Activated T-cell treated with anti-CD3 and anti-CD28 coated beads for 1 hour (primary cell): ENCODE data around the gene ZSCAN9.

Experiments used
- DNase-seq: peaks from one replicate; pipeline ENCODE4 v3.0.0-alpha.2; 2020; ENCODE audit warnings: low read depth

ZSCAN9 gene

DNA sequence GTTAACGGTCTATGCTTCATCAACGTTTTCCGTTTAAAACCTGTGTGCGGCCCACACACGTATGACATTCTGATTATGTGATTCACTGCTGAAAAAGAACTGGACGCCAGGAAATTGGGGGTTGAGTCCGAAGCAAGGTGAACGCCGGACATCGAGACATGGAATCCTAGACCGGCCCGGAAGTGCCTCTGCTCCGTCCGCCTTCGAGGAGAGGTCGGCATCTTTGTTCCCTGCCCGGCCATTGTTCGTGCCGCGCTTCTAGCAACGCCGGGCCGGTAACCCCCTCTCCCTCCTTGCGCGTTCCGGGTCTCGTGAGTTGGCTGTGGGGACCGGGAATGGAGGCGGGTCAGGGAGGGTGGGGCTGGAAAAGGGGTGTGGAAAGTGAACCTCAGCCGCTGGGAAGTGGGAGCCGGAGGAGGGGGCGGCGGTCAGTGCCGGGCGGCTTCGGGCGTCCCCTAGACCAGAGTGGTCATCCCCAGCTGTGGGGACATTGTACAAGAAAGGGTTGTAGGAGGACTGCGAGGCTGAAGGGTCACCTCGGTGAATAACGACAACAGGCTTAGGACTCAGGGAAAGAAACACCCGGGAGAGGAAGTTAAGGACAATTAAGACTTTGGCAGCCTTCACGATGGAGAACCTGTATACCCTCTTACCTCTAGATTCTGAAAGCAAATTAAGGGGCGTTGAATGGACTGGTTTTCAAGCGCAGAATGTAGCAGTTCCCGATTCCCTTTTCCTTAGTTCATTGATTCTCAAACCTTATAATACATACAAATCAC lies at the start of gene ZSCAN9:
ZSCAN9 (plus strand) TSS at position 220 of the 779 bp plus-strand sequence. CDS start 1,810 bp downstream, outside the sequence.
- peak; percentile 22 for DNase-seq

DNA sequence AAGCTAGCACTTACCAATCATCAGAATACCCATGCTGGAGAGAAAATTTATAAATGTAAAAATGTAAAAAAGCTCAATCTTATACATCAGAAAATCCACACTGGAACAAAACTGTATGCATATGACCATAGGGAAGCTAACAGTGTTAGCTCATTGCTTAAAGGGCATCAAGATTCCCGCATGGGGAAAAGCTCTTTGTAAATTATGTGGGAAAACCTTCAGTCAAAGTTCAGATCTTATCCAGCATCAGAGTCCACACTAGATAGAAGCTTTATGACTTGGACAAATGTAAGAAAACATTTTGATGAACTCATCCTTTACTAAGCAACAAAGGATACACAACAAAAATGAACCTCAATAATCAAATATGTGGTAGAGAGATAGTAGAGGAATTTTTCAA lies 48.7 kb upstream of the ZSCAN9 start:
- DNase-seq: no peak

DNA sequence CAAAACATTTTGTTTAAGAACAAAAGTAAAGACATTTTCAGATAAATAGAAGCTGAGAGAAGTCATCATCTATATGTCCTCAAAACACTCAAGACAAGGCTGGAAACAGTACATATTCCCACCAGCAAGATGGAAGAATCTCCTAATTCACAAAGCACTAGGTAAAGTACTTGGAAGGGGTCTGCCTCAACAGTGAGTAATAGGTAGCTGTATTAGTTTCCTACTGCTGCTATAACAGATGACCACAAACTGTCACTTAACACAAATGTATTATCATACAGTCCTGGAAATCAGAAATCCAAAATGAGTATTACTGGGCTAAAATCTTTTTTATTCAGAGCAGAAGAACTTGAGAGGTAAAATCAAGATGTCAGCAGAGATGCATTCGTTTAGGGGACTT lies 42.8 kb upstream of the ZSCAN9 start:
- DNase-seq: no peak

DNA sequence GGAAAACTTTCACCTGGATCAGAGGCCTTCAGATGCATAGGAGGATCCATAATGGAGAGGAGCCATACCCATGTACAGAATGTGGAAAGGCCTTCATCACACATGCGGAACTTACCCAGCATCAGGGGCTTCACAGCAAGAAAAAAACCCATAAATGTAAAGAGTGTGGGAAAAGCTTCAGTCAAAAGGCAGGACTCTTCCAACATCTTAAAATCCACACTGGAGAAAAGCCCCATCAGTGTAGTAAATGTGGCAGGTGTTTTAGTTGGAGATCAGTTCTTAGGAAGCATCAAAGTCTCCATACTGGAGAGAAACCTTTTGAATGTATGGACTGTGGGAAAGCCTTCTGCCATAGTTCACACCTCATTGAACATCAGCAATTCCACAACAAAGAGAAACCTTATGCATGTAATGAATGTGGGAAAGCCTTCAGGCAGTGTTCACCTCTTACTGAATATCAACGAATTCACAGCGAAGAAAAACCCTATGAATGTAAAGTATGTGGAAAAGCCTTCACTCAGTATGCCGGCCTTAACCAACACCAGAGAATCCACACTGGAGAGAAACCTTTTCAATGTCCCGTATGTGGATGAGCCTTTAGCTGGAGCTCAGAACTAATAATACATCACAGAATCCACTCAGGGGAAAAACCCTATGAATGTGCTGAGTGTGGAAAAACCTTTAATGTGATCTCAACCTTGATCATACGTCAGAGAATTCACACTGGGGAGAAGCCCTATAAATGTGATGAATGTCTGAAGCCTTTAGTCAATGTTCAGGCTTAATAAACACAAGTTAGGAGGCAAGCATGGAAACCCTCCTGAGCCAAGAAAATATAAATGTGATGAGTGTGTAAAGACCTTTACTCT lies 36.7 kb upstream of the ZSCAN9 start:
- DNase-seq: no peak

DNA sequence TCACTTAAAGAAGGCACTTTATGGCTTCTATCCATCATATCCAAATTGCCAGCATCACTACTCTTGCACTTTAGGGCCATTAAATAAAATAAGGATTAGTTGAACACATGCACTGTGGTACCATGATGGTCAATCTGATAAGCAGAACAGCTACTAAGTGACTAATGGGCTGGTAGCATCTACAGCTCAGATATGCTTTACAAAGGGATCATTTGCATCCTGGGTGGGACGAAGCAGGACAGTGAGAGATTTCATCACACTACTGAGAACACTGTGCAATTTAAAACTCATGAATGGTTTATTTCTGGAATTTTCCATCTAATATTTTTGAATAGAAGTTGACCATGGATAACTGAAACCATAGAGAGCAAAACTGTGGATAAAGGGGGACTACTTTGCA lies 25.1 kb upstream of the ZSCAN9 start:
- no peak for DNase-seq

DNA sequence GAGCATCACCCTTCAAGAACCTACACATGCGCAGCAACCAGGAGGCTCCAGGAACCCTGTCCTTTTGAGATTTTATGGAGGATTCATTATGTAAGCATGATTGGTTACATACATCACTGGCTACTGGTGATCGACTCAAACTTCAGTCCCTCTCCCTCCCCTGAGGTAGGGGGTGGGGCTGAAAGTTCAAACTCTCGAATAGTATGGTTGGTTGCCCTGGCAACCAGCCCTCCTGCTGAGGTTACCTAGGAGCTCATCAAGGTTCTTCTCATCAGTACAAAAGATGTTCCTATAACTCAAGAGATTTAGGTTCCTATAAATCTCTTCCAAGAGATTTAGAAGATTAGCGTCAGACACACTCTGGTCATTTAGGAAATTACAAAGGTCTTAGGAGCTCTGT lies 21.9 kb upstream of the ZSCAN9 start:
- DNase-seq: no peak

DNA sequence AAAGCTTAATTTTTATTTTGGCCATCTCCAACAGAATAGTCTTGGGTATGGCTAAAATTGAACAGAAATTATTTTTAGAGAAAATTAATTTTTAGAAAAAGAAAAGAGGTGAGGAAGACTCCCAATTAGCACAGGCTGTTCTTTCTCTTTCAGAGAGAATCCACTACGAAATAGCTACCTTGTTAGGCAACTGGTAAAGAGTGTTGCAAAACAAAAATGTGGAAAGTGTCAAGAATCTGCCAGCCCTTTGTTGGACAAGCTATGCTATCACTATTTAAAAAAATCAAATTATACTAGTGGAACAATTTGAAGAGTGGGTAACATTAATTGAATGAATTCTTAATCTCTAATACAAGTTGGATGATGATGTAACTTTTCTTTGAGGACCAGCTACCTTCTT lies 19.2 kb upstream of the ZSCAN9 start:
- no peak for DNase-seq

DNA sequence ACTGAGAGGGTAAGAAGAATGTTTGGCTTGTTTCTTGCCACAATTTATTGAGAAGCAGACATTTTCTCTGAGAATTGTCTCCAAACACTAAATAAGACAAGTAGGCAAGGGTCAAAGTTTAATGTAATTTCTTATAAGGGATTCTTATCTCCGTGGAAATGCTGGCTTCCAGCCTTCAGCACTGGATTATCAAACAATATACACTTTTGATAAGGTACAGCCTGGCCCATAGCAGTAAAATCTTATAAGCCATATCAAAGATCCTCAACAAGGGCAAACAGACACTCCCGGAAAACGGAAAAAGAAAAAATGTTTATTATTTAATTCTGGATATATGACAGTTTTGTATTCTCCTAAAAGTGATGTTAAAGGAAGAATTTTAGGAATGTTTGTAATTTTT lies 18.5 kb upstream of the ZSCAN9 start:
- DNase-seq: no peak

DNA sequence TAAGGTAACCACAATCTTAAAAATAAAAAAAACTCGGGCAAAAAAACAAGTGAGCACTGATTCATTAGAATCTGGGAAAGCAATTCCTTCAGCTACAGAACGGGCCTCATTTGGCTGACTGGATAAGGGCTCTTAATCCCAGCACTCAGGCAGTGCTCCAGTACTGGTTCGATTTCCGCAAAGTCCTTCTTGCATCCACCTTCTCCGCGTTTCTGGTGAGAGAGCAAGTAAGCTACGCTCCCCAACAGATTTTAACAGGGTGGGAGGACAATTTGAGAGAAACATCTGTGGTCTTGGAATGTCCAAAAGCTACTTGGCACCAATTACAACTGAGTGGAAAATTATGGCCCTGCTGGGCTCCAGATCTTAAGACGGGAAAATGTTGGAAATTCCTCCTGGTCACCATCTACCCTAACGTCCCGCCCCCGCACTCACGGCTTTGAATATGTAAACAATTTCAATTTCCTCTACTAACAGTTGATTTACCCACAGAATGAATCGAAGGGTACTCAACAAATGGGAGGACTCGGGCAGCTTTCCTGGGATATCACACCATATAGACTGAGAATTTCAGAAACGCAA lies 18.1 kb upstream of the ZSCAN9 start:
- no peak for DNase-seq

DNA sequence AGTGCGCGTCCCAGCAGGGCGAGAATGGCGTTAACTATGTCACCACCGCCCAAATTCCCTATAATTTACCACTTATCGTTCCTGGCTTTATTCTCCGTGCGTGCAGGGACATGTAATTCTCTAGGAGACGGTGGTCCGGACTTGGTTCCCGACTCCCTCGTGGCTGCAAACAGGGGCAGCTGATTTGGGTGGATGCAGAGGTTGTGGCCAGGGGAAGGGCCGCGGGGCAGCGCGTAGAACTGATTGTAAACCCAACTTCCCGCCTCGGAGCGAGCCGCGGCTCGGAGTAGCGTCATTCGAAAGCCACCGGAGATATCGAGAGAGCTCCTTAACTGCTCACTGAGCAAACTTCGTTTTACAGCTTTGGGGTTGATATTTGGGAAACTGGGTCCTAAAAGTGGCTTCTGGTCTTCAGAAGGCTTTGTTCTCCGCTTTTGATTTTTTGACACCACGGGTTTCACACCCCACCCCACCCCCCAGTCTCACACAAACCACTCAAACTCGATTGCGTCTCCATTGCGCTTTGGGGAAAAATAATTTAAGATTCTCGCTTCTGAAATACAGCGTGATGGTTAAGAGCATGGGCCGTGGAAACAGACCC lies 17.5 kb upstream of the ZSCAN9 start:
- DNase-seq: no peak

DNA sequence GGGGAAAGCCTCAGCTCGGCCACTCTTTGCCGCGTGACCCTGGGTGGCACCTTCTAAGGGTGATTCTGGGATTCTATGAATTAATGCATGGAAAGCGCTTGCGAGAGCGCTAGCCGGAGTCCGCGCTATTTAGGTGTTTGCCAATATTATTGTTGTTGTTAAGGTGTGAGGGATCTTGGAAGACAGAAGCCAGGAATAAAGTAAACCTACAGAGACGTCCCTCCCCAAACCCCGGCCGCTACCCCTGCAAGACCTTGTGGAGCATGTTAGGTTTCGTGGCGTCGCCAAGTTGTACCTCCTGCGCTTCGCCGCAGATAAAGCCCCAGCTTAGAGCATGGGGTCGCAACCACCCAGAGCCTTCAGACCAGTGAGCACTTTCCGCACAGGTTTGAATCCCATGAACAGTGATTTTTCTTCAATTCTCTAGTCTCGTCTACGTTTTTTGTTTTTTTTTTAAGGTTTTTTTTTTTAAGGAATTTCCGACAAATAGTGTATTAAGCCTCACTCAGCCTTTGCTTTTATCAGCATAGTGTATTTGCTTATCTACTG lies 16.9 kb upstream of the ZSCAN9 start:
- no peak for DNase-seq

DNA sequence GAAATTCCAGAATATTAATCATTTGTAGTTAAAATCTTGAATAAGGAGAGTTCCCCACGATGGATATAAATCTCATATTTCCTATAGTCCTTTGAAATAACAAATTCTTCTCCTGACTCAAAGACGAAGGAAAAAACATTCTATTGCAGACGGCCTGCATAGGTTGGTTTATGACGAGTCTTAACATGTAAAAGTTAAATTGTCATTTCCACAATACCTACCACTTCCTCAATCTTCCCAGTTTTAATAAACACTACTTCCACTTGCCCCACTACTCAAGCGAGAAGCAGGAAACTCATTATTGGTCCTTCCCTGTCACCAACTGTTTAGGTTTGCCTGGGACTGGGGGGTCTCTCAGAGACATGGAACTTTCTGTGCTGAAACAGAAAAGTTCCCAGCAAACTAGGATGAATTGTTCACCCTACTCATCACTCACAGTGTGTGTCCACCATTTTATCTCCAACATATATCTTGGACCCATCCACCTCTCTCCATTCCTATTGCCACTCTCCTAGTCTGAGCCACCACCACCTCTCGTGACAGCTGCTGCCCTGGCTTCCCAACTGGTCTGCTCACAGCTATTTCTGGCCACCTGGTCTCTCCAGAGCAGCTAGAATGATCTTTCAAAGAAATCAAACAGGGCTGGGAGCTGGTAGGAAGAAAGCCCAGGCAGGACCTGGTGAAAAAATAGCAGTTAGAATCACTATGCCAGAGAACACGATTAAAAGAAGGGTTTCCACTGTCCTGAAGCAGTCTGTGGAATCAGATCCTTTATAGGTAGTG lies 15.1 kb upstream of the ZSCAN9 start:
- DNase-seq: no peak

DNA sequence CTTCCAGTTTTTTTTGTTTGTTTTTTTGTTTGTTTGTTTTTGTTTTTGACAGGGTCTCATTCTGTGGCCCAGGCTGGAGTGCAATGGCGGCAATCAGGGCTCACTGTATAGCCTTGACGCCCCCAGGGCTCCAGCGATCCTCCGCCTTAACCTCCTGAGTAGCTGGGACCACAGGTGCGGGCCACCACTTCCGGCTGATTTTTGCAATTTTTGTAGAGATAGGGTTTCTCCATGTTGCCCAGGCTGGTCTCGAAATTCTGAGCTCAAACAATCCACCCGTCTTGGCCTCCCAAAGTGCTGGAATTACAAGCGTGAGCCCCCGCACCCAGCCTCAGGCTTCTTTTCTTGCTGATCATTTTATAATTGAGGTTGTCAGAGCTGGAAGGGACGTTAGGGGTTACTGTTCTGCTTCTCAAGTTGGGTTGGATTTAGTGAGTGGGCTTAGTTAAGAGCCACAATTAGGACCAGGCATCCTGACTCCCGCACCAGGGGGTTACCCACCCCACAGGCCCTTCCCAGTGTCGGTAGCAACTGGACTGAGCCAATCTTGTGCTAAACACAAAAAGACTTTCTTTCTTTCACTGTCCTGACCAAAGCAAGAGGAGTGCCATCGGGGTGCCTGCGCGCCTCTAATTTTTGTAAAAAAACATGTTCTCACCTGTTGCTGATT lies 13.1 kb upstream of the ZSCAN9 start:
- no peak for DNase-seq

DNA sequence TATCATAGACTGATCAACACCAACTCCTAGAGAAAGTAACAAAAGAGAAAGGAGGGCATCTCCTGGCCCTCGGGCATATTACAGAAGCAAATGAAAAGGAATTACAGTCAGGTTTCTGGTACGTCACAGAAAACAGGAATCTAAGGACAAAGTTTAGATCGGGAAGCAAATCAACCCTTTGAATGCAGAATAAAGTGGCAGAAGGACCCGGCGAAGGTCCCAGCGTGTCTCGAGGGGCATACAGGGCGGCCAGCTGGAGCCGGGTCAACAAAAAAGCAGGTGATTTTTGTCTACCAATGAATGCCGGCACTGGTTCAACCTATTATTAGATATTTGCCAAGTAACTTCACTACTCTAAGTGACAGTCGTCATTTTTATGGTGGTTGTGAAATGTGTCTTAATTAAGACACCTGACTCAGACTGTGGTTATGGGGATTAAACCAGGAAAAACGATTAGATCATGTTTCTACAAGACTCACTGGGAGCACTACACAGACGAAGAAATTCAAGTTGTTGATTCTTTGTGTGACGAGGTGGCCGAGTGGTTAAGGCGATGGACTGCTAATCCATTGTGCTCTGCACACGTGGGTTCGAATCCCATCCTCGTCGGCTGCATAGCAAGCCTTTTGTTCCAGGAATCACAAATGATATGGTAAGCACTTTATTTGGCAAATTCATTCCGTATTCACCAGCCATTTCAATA lies 12.4 kb upstream of the ZSCAN9 start:
- DNase-seq: no peak

DNA sequence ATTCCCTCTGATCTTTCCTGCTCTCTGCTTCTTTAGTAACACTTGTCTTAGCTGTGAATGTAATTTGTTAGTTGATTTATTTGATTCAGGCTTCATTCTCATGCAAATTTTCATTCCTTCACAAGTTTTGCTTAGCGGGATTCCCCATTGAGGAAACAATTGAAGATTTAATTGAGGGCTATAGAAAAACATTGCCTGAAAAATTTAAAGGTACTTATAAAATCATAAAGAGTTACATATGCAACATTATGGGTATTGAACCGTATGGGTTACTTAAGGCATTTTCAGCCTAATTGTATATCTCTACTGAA lies 11.9 kb upstream of the ZSCAN9 start:
- no peak for DNase-seq

DNA sequence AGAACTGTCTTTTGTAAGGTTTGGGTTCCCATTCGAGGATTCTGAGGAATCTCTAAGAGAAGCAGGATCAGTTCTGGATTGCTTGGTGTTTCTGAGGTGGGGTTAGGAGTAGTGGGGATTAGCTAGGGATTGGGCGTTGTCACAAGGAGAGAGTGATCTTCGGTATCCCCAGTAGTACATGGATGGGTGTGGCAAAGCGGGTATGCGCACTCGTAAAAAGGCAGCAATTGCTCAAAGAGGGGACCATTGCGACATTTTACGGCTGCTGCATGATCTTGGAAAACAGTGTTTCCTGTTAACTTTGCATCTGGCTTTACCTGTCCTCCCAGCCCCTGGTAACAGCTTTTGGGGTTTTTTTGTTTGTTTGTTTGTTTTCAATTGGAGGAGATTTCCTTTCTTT lies 9.7 kb upstream of the ZSCAN9 start:
- DNase-seq: no peak

DNA sequence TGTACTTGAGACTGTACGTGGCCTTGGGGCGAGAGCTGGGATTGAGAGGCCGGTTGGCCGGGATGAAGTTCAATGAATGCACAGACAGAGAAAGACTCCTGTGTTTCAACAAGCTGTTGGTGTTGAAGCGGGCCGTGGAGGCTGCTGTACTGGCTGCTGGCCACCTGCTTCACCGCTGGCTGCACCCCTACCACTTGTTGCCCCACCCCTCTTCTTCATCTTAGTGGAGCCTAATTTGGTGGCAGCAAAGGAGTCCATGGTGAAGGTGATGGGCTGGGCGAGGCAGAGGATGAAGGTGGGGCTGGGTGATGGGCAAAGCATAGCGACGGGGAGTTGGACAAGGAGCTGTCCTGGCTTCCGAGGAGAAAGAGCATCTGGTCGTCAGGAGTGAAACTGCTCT lies 7.2 kb upstream of the ZSCAN9 start:
- DNase-seq: no peak

DNA sequence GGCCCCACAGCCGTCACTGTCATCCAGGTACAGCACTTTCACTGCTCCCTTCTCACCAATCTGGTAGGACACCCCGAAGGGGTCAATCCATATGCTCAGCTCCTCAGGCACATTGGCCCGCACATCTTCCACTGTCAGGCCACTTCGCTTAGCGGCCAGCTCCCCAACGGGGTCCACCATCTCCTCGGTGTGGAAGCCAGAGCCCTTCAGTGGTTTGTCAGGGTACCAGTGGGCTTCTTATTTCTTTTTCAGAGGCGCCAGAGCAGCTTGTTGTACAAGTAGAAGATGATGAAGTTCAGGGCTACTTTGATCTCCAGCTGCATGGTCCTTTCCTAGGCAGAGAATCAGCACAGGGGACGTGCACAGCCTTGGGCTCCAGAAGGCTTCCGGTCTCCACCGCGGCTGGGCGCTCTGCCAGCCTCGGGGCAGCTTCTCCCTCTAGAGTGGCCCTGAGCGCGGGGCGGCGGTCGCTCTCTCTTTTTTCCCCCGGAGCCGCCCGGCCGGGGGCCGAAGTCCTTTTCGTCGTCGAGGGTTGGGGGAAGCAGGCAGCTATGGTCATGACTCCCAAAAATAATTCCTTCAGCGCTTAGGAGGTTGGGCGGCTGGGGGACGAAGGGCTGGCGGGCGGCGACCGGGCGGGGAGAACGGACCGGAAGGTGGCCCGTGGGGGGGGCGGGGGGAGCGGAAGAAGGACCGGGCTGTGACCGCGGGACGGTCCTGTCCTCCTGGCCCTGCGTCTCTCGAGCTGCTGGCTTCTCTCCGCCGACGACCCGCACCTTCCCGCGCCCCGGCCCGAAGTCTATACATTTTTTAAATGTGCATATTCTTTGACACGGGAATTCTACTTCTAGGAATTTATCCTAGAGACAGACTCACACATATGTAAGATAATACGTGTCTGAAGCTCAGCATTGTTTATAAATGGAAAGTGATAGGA lies 6.5 kb upstream of the ZSCAN9 start:
- no peak for DNase-seq
